PC-9 (cell line): Measurements from ENCODE around the gene NUP214. TPM values are rescaled to one million over a fixed set of nuclear protein-coding genes. Genes with fewer than 3 reads are reported as not detected.
"Not testable (repeated sequence)": the region's sequence is repeated elsewhere in the genome, so short reads cannot be mapped to it uniquely, and the experiment has no call there.

ENCODE experiments used
- BruUV-seq: library from RNA; stranded (reverse); fragments of 400-500 nt; replicated peaks from 2 replicates; lab custom pipeline; 2021; lab: Mats Ljungman, UMichigan
- CTCF ChIA-PET: fragments of 300-600 bp; sonication (Branson Sonifier 250); formaldehyde crosslinking; loops from one replicate; lab custom pipeline; 2022; ENCODE audit warnings: antibody characterized with exemption; lab: Charles Lee
- POLR2A ChIA-PET: fragments of 300-600 bp; sonication (Branson Sonifier 250); formaldehyde crosslinking; loops from one replicate; lab custom pipeline; 2022; ENCODE audit warnings: antibody characterized with exemption; ENCODE audit not compliant: unreplicated experiment; lab: Charles Lee
- DNase-seq, 2 experiments: peaks; one replicate each; pipeline versions ENCODE4 v3.0.0 to v3.0.0-alpha.2; 2015 to 2022; ENCODE audit warnings: mixed read lengths in 1 of 2
- H2AFZ ChIP-seq: fragments of 200-600 bp; sonication (generic); 2 replicates; pipeline ENCODE4 v1.8.1; 2017; ENCODE audit warnings: antibody characterized with exemption
- H3F3A ChIP-seq: fragments of 200-600 bp; sonication (generic); 2 replicates; pipeline ENCODE4 v1.8.1; 2017; ENCODE audit warnings: antibody characterized with exemption, mild to moderate bottlenecking, low read depth; ENCODE audit not compliant: insufficient read depth
- H3K27ac ChIP-seq: fragments of 200-600 bp; sonication (generic); 2 replicates; pipeline ENCODE4 v1.6.1; 2016; ENCODE audit warnings: mixed run types
- H3K27me3 ChIP-seq: fragments of 200-600 bp; sonication (generic); 2 replicates; pipeline ENCODE4 v1.6.1; 2016; ENCODE audit warnings: low read depth, mixed run types; ENCODE audit not compliant: insufficient read depth
- H3K36me3 ChIP-seq: fragments of 200-600 bp; sonication (generic); 2 replicates; pipeline ENCODE4 v1.6.1; 2016; ENCODE audit warnings: low read depth, mixed run types
- H3K4me1 ChIP-seq: fragments of 200-600 bp; sonication (generic); replicated peaks from 2 replicates; pipeline ENCODE4 v1.6.1; 2016; ENCODE audit warnings: mixed run types; ENCODE audit not compliant: insufficient read depth
- H3K4me2 ChIP-seq: fragments of 200-600 bp; sonication (generic); 2 replicates; pipeline ENCODE4 v1.6.1; 2017; ENCODE audit warnings: mixed run types
- H3K4me3 ChIP-seq: fragments of 200-600 bp; sonication (generic); 2 replicates; pipeline ENCODE4 v1.6.1; 2016; ENCODE audit warnings: mixed run types
- H3K79me2 ChIP-seq: fragments of 200-600 bp; sonication (generic); 2 replicates; pipeline ENCODE4 v1.6.1; 2017; ENCODE audit warnings: low read depth, mixed run types
- H3K9me2 ChIP-seq: fragments of 200-600 bp; sonication (generic); 2 replicates; pipeline ENCODE4 v1.8.1; 2017; ENCODE audit warnings: mild to moderate bottlenecking; ENCODE audit not compliant: insufficient read depth
- H3K9me3 ChIP-seq: fragments of 200-600 bp; sonication (generic); 2 replicates; pipeline ENCODE4 v1.8.1; 2016; ENCODE audit warnings: low read depth; ENCODE audit not compliant: insufficient read depth
- H4K20me1 ChIP-seq: fragments of 200-600 bp; sonication (generic); 2 replicates; pipeline ENCODE4 v1.8.1; 2017; ENCODE audit not compliant: insufficient read depth
- CTCF ChIP-seq: fragments of 200-600 bp; sonication (generic); conservative IDR thresholded peaks from 2 replicates; pipeline ENCODE4 v1.6.1; 2017; ENCODE audit warnings: mixed run types, antibody characterized with exemption, mild to moderate bottlenecking, moderate library complexity
- EZH2 ChIP-seq: fragments of 200-600 bp; sonication (generic); IDR thresholded peaks from 2 replicates; pipeline ENCODE4 v1.8.0; 2017; ENCODE audit warnings: antibody characterized with exemption, low read depth
- intact Hi-C: fragments of 100-400 bp; cut with micrococcal nuclease; formaldehyde crosslinking; loops from one replicate; pipeline ENCODE4 v1.10.0; 2022; ENCODE audit not compliant: unreplicated experiment
- total RNA-seq: library from RNA; stranded (reverse); gene quantifications from 2 replicates; pipeline ENCODE4 v1.2.3, GENCODE V29; 2021

Gene NUP214
- total RNA-seq, 1 experiment from 2014 or later, result 59.0 TPM

GRCh38 chr9:131206495-131206894 lies 81.1 kb downstream of the NUP214 start:
- intact Hi-C loops, result no loop called here
- no TSS peak for BruUV-seq
- ChIA-PET CTCF (no interaction called here), POLR2A (no interaction called here)
- H3K36me3 ChIP-seq, result 0 out of 2 replicates have a peak, but pooled peaks cover 6% of the 10 kb centered on the region
- TF ChIP-seq EZH2, result no peak
- no peak for TF ChIP-seq CTCF
- H3K4me2 ChIP-seq, result no peak overlapping the region
- no peaks in the 10 kb centered on the region for H3K4me1 ChIP-seq
- peaks cover 3% of the 10 kb centered on the region; the same call in 1 of the 2 replicates for H3F3A ChIP-seq
- H3K79me2 ChIP-seq, result no peaks in the 10 kb centered on the region
- no peak overlapping the region for H3K27ac ChIP-seq
- H3K9me3 ChIP-seq, result no peaks in the 10 kb centered on the region
- H4K20me1 ChIP-seq, result no peaks in the 10 kb centered on the region
- H2AFZ ChIP-seq, result no peak overlapping the region
- DNase-seq, result no peak
- no peaks in the 10 kb centered on the region for H3K9me2 ChIP-seq
- no peaks in the 10 kb centered on the region for H3K27me3 ChIP-seq
- H3K4me3 ChIP-seq, result no peak overlapping the region

GRCh38 chr9:131211920-131212319 lies 86.5 kb downstream of the NUP214 start:
- H3K36me3 ChIP-seq, H3K9me3 ChIP-seq, H3K4me2 ChIP-seq, H3K4me1 ChIP-seq, H3K79me2 ChIP-seq, BruUV-seq, H3K9me2 ChIP-seq, intact Hi-C loops, H2AFZ ChIP-seq, CTCF ChIA-PET, POLR2A ChIA-PET, H4K20me1 ChIP-seq, DNase-seq, H3K27me3 ChIP-seq, H3K4me3 ChIP-seq, H3K27ac ChIP-seq, H3F3A ChIP-seq: not testable (repeated sequence)

GRCh38 chr9:131214286-131214856 lies 89.0 kb downstream of the NUP214 start:
- TF ChIP-seq CTCF, result no peak
- CTCF ChIA-PET, result no interaction called here
- Histone ChIP-seq H3K4me2 (no peak overlapping the region), H3K79me2 (no peaks in the 10 kb centered on the region), H2AFZ (no peak overlapping the region), H3K9me2 (no peaks in the 10 kb centered on the region), H4K20me1 (no peaks in the 10 kb centered on the region), H3K4me3 (no peak overlapping the region), H3K27ac (no peak overlapping the region), H3F3A (no peaks in the 10 kb centered on the region; the same call in 1 of the 2 replicates), H3K36me3 (peaks cover 6% of the 10 kb centered on the region; the same call in 1 of the 2 replicates), H3K9me3 (no peaks in the 10 kb centered on the region), H3K4me1 (no peaks in the 10 kb centered on the region), H3K27me3 (no peaks in the 10 kb centered on the region)
- DNase-seq, result no peak
- POLR2A ChIA-PET, result no interaction called here
- BruUV-seq, result no TSS peak
- intact Hi-C loops, result no loop called here

- POLR2A ChIA-PET, result interaction anchor here (0.6 kb wide), 1 partner anchor 173 kb away, joined by 4 read pairs; no protein-coding TSS in a partner anchor
- Histone ChIP-seq H3F3A (no peaks in the 10 kb centered on the region; the same call in 1 of the 2 replicates), H3K4me3 (no peak overlapping the region), H3K27ac (no peak overlapping the region), H2AFZ (no peak overlapping the region), H3K79me2 (no peaks in the 10 kb centered on the region), H4K20me1 (no peaks in the 10 kb centered on the region), H3K9me3 (no peaks in the 10 kb centered on the region), H3K9me2 (no peaks in the 10 kb centered on the region), H3K36me3 (peaks cover 6% of the 10 kb centered on the region; the same call in 1 of the 2 replicates), H3K4me1 (no peaks in the 10 kb centered on the region), H3K27me3 (no peaks in the 10 kb centered on the region), H3K4me2 (no peak overlapping the region)
- CTCF ChIA-PET, result no interaction called here
- TF ChIP-seq EZH2 (no peak), CTCF (no peak)
- no peak for DNase-seq
- intact Hi-C loops, result no loop called here
- BruUV-seq, result no TSS peak
These were observed 89.5 kb downstream of the NUP214 start for GRCh38 chr9:131214876-131215275.
